Measurements from ENCODE around the gene LMTK2.

Gene LMTK2

GRCh38 chr7:98163704-98164494 lies 57.2 kb downstream of the LMTK2 start:
- H3K4me2 ChIP-seq (ENCODE audit: low read depth, low read length, poor library complexity, severe bottlenecking): no peak overlapping the region
- no peak overlapping the region for H2AFZ ChIP-seq (ENCODE audit: low read length)
- no peaks in the 10 kb centered on the region for H3K9me2 ChIP-seq (replicated peaks; ENCODE audit: low read depth, low read length)
- TF ChIP-seq CTCF (conservative IDR thresholded peaks at IDR 0.05; ENCODE audit: low read length) (no peak), EZH2phosphoT487 (IDR thresholded peaks at IDR 0.05; ENCODE audit: borderline replicate concordance) (no peak)
- H3F3A ChIP-seq (ENCODE audit: low read depth): no peaks in the 10 kb centered on the region
- H3K27me3 ChIP-seq (ENCODE audit: insufficient read depth, low read length, poor library complexity, severe bottlenecking): no peaks in the 10 kb centered on the region
- H3K36me3 ChIP-seq (ENCODE audit: insufficient read depth, low read length): peaks cover 5% of the 10 kb centered on the region; the same call in 1 of the 2 replicates
- H3K4me3 ChIP-seq (ENCODE audit: low read length, poor library complexity, severe bottlenecking): no peak overlapping the region
- no peaks in the 10 kb centered on the region for H3K79me2 ChIP-seq (ENCODE audit: insufficient read depth, low read length)
- H3K9me3 ChIP-seq (ENCODE audit: insufficient read depth, low read depth, low read length): no peaks in the 10 kb centered on the region
- H4K20me1 ChIP-seq (ENCODE audit: insufficient read depth, low read length, poor library complexity, severe bottlenecking): no peaks in the 10 kb centered on the region
- H3K4me1 ChIP-seq (ENCODE audit: insufficient read depth, low read length, poor library complexity, severe bottlenecking): no peaks in the 10 kb centered on the region
- H3K9ac ChIP-seq (ENCODE audit: low read depth, low read length, poor library complexity, severe bottlenecking): no peak overlapping the region

GRCh38 chr7:98165827-98166667 lies 59.4 kb downstream of the LMTK2 start:
- Histone ChIP-seq H3F3A (ENCODE audit: low read depth) (no peaks in the 10 kb centered on the region), H3K4me3 (ENCODE audit: low read length, poor library complexity, severe bottlenecking) (no peak overlapping the region), H3K79me2 (ENCODE audit: insufficient read depth, low read length) (no peaks in the 10 kb centered on the region), H4K20me1 (ENCODE audit: insufficient read depth, low read length, poor library complexity, severe bottlenecking) (no peaks in the 10 kb centered on the region), H2AFZ (ENCODE audit: low read length) (no peak overlapping the region), H3K27me3 (ENCODE audit: insufficient read depth, low read length, poor library complexity, severe bottlenecking) (no peaks in the 10 kb centered on the region), H3K9ac (ENCODE audit: low read depth, low read length, poor library complexity, severe bottlenecking) (no peak overlapping the region), H3K9me3 (ENCODE audit: insufficient read depth, low read depth, low read length) (no peaks in the 10 kb centered on the region), H3K4me2 (ENCODE audit: low read depth, low read length, poor library complexity, severe bottlenecking) (no peak overlapping the region), H3K9me2 (replicated peaks; ENCODE audit: low read depth, low read length) (no peaks in the 10 kb centered on the region), H3K4me1 (ENCODE audit: insufficient read depth, low read length, poor library complexity, severe bottlenecking) (no peaks in the 10 kb centered on the region), H3K36me3 (ENCODE audit: insufficient read depth, low read length) (no peaks in the 10 kb centered on the region)
- no peak for TF ChIP-seq EZH2phosphoT487 (IDR thresholded peaks at IDR 0.05; ENCODE audit: borderline replicate concordance)
- TF ChIP-seq CTCF (conservative IDR thresholded peaks at IDR 0.05; ENCODE audit: low read length): peak; percentile 76

GRCh38 chr7:98166668-98166970 lies 60.0 kb downstream of the LMTK2 start:
- no peak for TF ChIP-seq EZH2phosphoT487 (IDR thresholded peaks at IDR 0.05; ENCODE audit: borderline replicate concordance)
- TF ChIP-seq CTCF (conservative IDR thresholded peaks at IDR 0.05; ENCODE audit: low read length): no peak
- Histone ChIP-seq H3K36me3 (ENCODE audit: insufficient read depth, low read length) (peaks cover 1% of the 10 kb centered on the region; the same call in 1 of the 2 replicates), H3K4me2 (ENCODE audit: low read depth, low read length, poor library complexity, severe bottlenecking) (no peak overlapping the region), H4K20me1 (ENCODE audit: insufficient read depth, low read length, poor library complexity, severe bottlenecking) (no peaks in the 10 kb centered on the region), H2AFZ (ENCODE audit: low read length) (no peak overlapping the region), H3K27me3 (ENCODE audit: insufficient read depth, low read length, poor library complexity, severe bottlenecking) (no peaks in the 10 kb centered on the region), H3K4me3 (ENCODE audit: low read length, poor library complexity, severe bottlenecking) (no peak overlapping the region), H3K9me2 (replicated peaks; ENCODE audit: low read depth, low read length) (no peaks in the 10 kb centered on the region), H3K4me1 (ENCODE audit: insufficient read depth, low read length, poor library complexity, severe bottlenecking) (no peaks in the 10 kb centered on the region), H3K79me2 (ENCODE audit: insufficient read depth, low read length) (no peaks in the 10 kb centered on the region), H3F3A (ENCODE audit: low read depth) (no peaks in the 10 kb centered on the region), H3K9me3 (ENCODE audit: insufficient read depth, low read depth, low read length) (no peaks in the 10 kb centered on the region), H3K9ac (ENCODE audit: low read depth, low read length, poor library complexity, severe bottlenecking) (no peak overlapping the region)

Data from Loucy (cell line).